AG20443 (cell line): Measurements from ENCODE around the gene PHF21B.

Experiments
- DNase-seq: peaks from one replicate; pipeline ENCODE4 v3.0.0; 2012; ENCODE audit warnings: low spot score, mixed read lengths

PHF21B gene

GRCh38 chr22:45013138-45013537 lies 3.3 kb upstream of the PHF21B start:
- no peak for DNase-seq

DNA sequence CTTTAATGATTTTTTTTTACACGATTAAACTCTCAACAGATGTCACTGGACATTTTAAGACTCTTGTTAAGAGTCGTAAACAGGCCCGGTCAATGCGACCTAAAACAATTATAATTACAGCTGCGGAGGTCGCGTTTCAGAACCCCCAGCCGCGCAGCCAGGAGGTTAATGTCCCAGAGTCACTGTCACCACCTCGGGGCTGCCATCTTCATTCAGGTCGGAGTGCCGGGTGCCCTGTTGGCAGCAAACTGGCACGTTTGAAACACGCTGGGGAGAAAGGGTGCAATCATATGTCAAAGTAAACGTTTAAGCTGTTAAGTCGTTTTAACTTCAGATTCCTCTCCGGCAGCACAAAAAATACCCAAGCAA lies 711 bp upstream of the PHF21B start:
- DNase-seq = no peak

DNA sequence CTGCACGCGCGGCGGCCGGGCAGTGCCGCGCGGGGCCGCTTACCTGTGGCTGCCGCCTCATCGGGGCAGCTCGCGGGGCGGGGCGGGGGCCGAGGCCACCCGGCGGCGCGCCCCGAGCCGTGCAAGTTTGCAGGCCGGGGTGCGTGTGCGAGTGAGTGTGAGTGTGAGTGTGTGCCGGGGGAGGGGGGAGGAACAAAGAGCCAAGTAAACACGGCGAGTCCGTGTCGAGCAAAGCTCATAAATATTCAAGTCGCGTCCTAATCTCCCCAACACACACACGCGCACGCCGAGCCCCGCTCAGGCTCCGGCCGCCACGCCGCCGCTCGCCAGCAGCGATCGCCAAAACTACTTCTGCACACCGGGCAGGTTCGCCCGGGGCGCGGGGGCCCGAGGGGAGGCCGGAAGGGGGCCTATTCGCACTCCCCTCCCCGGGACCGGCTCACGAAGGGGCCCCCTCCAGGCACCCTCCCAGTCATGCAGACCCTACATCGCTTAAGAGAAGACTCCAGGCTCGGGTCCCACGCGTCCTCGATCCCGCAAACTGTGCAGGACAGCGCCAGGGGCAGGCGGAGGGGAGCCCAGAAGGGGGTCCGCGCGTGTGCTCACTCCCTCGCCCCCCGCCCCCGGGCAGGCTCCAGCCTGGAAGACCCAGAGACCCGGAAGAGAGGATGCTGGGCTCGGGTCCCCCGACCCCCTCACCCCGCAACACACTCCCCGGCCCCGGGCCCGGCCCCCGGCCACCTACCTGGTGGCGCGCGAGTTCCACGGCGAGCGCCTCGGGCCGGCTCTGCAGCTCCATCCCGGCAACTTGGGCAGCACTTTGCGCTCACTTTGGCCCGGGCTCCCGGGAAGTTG lies 827 bp downstream of the PHF21B start:
- peak; percentile 43 for DNase-seq

DNA sequence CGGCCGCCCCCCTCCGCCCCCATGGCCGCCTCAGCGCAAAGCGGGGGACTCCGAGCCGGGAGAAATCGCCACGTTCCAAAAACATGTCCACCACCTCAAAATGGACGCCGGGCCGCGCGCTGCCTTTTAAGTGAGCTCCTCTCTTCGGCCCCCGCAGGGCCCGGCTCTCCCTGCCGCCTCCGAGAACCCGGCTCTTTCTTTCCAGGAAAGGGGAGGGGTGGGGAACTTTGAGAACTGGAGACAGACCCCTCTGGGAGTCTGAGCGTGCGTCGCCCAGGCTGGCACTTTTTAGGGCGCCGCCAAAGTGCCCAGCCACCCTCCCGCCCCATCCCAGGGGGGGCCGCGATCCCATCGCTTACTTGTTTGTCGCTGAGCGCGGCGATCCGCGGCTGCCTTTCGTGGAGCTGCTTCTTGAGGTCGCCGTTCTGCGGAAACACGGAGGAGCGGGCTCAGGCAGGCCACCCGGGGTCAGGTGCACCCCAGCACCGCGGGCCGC lies 1.6 kb downstream of the PHF21B start:
- no peak for DNase-seq

DNA sequence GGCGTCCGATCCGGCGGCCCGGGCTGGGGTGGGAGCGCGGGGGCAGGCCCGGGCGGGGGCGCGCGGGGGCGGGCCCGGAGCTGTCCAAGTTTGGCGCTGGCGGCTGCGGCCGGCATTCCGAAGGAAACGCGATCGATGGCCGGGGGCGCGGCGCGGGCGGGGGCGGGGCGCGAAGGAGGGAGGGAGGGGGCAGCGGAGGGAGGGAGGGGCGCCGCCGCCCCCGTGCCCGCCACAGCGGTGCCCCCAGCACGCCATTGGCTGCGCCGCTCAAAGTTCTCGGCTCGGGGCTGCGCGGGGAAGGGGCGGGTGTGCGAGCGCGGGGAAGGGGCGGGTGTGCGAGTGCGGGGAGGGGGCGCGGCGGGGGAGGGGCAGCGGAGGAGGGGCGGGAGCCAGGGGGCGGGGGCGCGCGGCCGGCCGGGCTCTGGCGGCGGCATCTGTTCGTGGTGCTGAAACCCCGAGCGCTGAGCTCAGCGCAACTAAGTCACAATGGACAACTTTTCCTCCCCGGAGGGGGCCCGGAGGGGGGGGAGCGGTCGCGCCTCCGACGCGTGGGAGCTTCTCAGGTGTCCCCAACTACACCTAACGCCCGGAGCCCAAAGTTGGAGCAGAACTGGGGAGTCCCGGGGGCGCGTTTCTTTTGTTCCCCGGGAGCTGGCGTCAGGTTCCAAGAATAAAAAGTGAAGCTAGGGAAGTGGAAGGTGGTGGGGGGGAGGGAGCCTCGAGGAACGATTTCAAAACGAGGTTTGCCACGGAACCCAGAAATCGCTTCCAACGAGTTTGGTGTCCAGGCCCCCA lies 2.2 kb downstream of the PHF21B start:
- peak; percentile 58 for DNase-seq

GRCh38 chr22:45006964-45007390 lies 2.8 kb downstream of the PHF21B start:
- DNase-seq = no peak

- no peak for DNase-seq
Observed at GRCh38 chr22:45006111-45006963, 3.5 kb downstream of the PHF21B start.

- DNase-seq = no peak
Observed at GRCh38 chr22:45001653-45002052, 8.2 kb downstream of the PHF21B start.

GRCh38 chr22:45000330-45000729 lies 9.5 kb downstream of the PHF21B start:
- DNase-seq = no peak

DNA sequence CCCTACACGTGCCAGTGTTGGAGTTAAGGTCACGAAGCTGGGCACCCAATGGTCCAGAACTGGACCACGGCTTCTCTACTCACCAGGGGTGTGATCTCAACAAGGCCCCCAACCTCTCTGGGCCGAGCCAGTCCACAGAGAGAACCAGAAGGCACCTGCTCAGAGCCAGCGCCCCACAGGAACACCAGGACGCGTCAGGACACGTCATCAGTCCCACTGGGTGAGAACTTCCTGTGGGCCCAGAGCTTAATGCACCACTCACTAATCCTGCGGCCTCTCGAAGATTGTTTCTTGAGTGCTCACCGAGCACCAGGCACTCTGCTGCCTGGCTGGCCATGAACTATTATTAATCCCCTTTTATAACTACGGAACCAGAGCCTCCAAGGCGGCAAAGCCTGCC lies 10.1 kb downstream of the PHF21B start:
- no peak for DNase-seq

DNA sequence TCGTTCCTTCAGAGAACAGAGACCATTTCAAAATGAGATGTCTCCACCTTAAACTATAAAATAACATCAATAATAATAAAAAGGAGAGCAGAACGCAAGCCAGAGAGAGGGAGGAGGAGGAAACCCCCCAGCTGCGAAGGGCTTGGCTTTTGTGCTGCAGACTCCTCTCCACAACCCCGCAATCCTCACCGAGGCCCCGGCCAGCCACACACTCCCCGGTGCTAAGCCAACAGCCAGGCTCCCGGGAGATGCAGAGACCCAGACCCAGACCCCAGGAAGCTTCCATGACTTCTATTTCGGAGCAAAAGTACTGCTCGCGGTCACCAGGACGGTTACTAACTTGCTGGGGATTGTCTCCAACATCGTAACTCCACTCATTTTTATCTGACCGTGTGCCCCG lies 10.6 kb downstream of the PHF21B start:
- DNase-seq = no peak

DNA sequence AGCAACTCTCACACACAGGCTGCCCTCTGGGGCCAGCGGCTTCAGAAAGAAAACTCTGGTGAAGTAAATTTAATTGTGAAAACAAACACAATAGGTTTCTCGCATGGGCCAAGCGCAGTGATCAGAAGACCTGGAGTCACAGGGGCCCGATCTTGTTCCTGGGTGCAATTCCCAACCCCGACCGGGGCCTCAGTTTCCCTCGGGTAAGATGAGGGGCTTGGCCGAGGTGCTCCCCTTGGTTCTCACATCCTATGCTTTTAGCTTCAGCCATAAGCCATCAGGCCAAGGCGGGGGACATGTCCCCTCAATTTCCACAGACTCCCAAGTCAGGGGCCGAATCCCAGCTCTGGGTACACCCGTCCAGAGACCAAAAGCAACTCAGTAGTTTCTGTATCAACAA lies 11.5 kb downstream of the PHF21B start:
- DNase-seq = no peak

GRCh38 chr22:44997060-44997459 lies 12.7 kb downstream of the PHF21B start:
- DNase-seq = no peak

DNA sequence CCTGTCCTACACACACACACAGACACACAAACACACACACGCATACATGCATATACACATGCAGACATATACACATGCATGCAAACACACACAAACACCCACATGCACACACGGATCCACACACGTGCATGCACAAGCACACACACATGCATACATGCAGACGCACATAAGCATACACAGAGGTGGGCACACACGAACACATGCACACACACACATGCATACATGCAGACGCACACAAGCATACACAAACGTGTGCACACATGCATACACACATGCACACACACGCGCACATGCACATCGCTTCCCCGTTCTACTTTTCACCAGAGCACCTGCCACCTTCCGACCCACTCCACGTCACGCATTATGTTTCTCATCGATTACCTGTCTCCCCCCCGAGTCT lies 13.2 kb downstream of the PHF21B start:
- no peak for DNase-seq

- no peak for DNase-seq
Observed at GRCh38 chr22:44996120-44996519, 13.7 kb downstream of the PHF21B start.

DNA sequence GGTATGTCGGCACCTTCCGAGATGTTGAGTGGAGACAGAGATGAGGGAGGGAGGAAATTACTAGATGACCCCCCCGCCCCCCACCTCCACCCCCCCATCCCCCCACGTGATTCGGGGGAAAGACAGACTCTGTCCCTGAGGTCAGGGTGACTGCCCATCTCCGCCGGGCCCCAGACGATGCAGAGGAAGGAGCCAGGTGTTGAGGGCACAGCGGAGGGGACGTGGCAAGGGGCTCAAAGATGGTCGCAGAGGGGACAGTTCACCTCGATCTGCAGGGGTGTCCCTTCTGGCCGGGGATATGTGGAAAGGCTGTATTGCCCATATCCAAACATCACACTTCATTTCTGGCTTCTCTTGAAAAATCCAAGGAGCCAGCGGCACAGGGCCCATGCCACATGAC lies 14.1 kb downstream of the PHF21B start:
- no peak for DNase-seq

DNA sequence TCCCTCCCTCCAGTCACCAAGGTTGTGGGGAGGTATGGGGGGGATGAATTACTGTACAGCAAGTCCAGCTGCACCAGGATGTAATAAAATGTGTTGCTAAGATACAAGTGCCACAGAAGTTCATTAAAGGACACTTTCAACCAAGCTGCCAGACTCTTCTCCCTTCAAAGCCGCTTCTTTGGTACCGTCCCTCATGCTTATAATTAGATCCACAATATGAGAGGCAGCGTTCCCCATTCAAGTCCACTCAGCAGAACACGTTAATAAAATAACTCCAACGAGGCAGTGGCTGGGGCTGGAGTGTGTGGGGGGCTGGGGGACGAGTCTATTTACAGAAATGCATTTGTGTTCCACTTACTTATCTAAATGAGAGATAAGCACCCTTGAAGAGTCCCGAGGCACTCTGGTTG lies 14.7 kb downstream of the PHF21B start:
- DNase-seq = no peak

GRCh38 chr22:44994399-44995104 lies 15.3 kb downstream of the PHF21B start:
- no peak for DNase-seq

DNA sequence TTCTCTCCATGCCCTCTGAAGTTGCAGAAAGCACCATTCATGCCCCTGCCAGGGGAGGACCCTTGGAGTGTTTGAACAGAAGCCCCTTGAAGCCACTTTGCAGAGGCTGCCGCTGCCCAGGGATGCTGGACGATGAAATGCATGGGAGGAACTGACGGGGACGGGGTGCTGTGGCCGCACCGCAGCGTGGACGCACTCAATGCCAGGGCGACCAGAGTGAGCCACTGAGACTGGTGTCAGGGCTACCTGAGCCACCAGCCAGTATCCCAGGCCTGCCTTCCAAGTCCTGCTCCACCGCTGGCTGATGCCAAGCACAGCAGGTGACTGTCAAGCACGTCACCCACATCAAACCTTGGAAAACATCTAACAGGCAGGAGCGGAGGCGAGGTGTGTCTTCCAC lies 17.6 kb downstream of the PHF21B start:
- DNase-seq = no peak

DNA sequence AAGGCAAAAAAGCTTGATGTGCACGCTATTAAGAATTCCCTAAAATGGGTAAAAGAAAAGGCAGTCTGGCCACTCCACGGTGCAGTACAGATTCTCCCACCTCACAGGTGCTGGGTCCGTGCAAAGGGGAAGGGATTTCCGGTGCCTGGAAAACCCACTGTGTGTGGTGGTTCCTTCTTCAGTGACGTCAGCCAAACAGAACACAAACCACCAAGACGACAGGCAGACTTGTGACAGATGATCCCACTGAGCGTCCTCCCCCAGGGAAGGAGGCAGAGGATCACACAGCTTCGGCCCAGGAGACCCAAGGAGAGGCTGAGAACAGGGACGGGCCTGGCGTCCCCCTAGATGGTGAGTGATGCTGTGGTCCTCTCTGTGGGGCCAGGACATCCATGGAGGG lies 18.6 kb downstream of the PHF21B start:
- no peak for DNase-seq

DNA sequence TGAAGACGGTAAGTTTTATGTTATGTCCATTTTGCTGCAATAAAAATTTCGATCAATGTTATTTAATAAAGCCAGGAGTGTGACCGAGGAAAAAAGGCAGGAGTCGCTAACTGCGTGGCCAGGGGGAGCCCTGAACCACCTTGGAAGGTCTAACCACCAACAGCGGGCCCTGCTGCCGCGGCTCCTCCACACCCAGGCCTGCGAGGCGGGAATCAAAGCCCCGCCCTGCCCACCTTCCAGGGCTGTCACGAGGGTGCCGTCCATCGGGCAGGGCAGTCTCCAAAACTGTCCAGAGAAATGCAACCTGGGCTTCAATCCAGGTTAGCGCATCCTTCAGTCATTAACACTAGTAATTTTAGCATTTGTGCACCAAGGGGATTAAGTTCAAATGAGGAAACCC lies 19.0 kb downstream of the PHF21B start:
- no peak for DNase-seq

DNA sequence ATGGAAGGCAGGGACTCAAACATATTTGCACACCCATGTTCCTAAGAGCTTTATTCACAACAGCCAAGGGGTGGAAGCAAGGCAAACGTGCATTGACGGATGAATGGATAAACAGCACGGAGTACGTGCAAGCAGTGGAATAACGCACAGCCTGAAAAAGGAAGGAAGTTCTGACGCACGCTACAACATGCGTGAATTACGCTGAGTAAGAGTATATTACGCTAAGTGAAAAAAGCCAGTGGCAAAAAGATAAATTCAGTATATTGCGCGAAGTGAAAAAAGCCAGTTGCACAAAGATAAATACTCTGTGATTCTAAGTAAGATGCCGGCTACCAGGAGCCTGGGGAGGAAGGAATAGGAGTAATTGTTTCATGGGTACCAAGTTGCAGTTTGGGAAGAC lies 19.5 kb downstream of the PHF21B start:
- no peak for DNase-seq
